Fibroblast of lung (primary cell): ENCODE results near the gene RGS7. TPM values are rescaled to one million over a fixed set of nuclear protein-coding genes. Genes with fewer than 3 reads are reported as not detected.

Experiments
- DNase-seq, 2 donors: peaks; one replicate each; pipeline versions ENCODE4 v3.0.0 to v3.0.0-alpha.2; 2010; ENCODE audit warnings: low read depth in 2 of 2
- H2AFZ ChIP-seq: 2 replicates; pipeline ENCODE4 v1.5.1; 2012; ENCODE audit warnings: low read length, control low read depth, inconsistent platforms
- H3K27ac ChIP-seq: 2 replicates; pipeline ENCODE4 v1.5.1; 2011; ENCODE audit warnings: low read length, control low read depth; ENCODE audit not compliant: insufficient read depth
- H3K27me3 ChIP-seq: 2 replicates; pipeline ENCODE4 v1.5.1; 2011; ENCODE audit warnings: mild to moderate bottlenecking, low read length; ENCODE audit not compliant: control insufficient read depth, insufficient read depth
- H3K36me3 ChIP-seq: 2 replicates; pipeline ENCODE4 v1.5.1; 2011; ENCODE audit warnings: low read length; ENCODE audit not compliant: control insufficient read depth, insufficient read depth
- H3K4me1 ChIP-seq: 2 replicates; pipeline ENCODE4 v1.5.1; 2011; ENCODE audit warnings: low read length; ENCODE audit not compliant: control insufficient read depth, insufficient read depth; ENCODE audit errors: extremely low read depth
- H3K4me2 ChIP-seq: 2 replicates; pipeline ENCODE4 v1.5.1; 2011; ENCODE audit warnings: low read length, control low read depth; ENCODE audit not compliant: insufficient read depth; ENCODE audit errors: extremely low read depth
- H3K4me3 ChIP-seq, 4 experiments: fragments of 200-600 bp in 1 of 4; sonication (generic) in 1 of 4; replicated peaks in 1 of 4; 2 replicates each; pipeline ENCODE4 v1.5.1; 2011 to 2016; ENCODE audit warnings: low read length in 4 of 4, low read depth in 3 of 4, mild to moderate bottlenecking in 3 of 4, control low read depth in 2 of 4, inconsistent platforms in 1 of 4, mixed read lengths in 1 of 4; ENCODE audit not compliant: insufficient read depth in 1 of 4; ENCODE audit errors: control extremely low read depth in 1 of 4
- H3K79me2 ChIP-seq: 2 replicates; pipeline ENCODE4 v1.5.1; 2012; ENCODE audit warnings: mild to moderate bottlenecking, low read length, inconsistent platforms; ENCODE audit not compliant: control insufficient read depth, insufficient read depth
- H3K9ac ChIP-seq: 2 replicates; pipeline ENCODE4 v1.5.1; 2011; ENCODE audit warnings: mild to moderate bottlenecking, low read length, control low read depth; ENCODE audit not compliant: insufficient read depth
- H3K9me3 ChIP-seq: 2 replicates; pipeline ENCODE4 v1.5.1; 2012; ENCODE audit warnings: low read depth, low read length; ENCODE audit not compliant: control insufficient read depth, insufficient read depth
- H4K20me1 ChIP-seq: 2 replicates; pipeline ENCODE4 v1.5.1; 2011; ENCODE audit warnings: low read length; ENCODE audit not compliant: control insufficient read depth, insufficient read depth; ENCODE audit errors: extremely low read depth
- CTCF ChIP-seq, 2 donors: IDR thresholded peaks in 1 of 2; conservative IDR thresholded peaks in 1 of 2; 1 replicate in 1 of 2; 2 replicates in 1 of 2; pipeline ENCODE4 v1.5.1; 2011 to 2012; ENCODE audit warnings: low read length in 2 of 2, control low read depth in 1 of 2, inconsistent platforms in 1 of 2, low read depth in 1 of 2, mild to moderate bottlenecking in 1 of 2
- EZH2 ChIP-seq: IDR thresholded peaks from 2 replicates; pipeline ENCODE4 v1.5.1; 2012; ENCODE audit warnings: low read length, control low read depth, mild to moderate bottlenecking; ENCODE audit errors: missing control alignments
- polyA plus RNA-seq, 2 donors: library from polyadenylated mRNA; depleted of rRNA in 1 of 2; stranded (reverse) in 1 of 2; unstranded in 1 of 2; fragments of >200 nt; gene quantifications; 2 replicates each; pipeline ENCODE4 v1.2.1, GENCODE V29; 2011 to 2012; ENCODE audit warnings: missing spikeins in 1 of 2
- total RNA-seq: library from RNA; depleted of rRNA; stranded (reverse); fragments of >200 nt; gene quantifications from 2 replicates; pipeline ENCODE4 v1.2.1, GENCODE V29; 2014

The RGS7 gene
- total and polyA plus RNA-seq, 2 donors (not counting 1 experiment from before 2014, with no cell fraction given), result 3.6 to 4.2 TPM

- no peak overlapping the region for H3K4me3 ChIP-seq
- no peak for DNase-seq
- no peaks in the 10 kb centered on the region for H3K4me1 ChIP-seq
- H3K9me3 ChIP-seq, result no peaks in the 10 kb centered on the region
- no peak overlapping the region for H3K9ac ChIP-seq
- no peaks in the 10 kb centered on the region for H3K36me3 ChIP-seq
- H3K27ac ChIP-seq, result no peak overlapping the region
- no peak overlapping the region for H3K4me2 ChIP-seq
- no peak overlapping the region for H2AFZ ChIP-seq
- H3K79me2 ChIP-seq, result no peaks in the 10 kb centered on the region
- no peaks in the 10 kb centered on the region for H4K20me1 ChIP-seq
- TF ChIP-seq EZH2 (no peak), CTCF (conservative IDR thresholded peaks at IDR 0.05 in 1 of 2, IDR thresholded peaks at IDR 0.05 in 1 of 2; ENCODE audit: low read depth in 1 of 2, low read length in 2 of 2) (no peak)
- no peaks in the 10 kb centered on the region for H3K27me3 ChIP-seq
Observed at GRCh38 chr1:240998441-240999015, 358.5 kb downstream of the RGS7 start.

GRCh38 chr1:240998024-240998423, 359.0 kb downstream of the RGS7 start:
- Histone ChIP-seq H4K20me1 (no peaks in the 10 kb centered on the region), H3K27me3 (no peaks in the 10 kb centered on the region), H3K9me3 (no peaks in the 10 kb centered on the region), H3K27ac (no peak overlapping the region), H3K36me3 (no peaks in the 10 kb centered on the region), H3K4me3 (no peak overlapping the region), H3K4me1 (no peaks in the 10 kb centered on the region), H2AFZ (no peak overlapping the region), H3K9ac (no peak overlapping the region), H3K79me2 (no peaks in the 10 kb centered on the region), H3K4me2 (no peak overlapping the region)
- DNase-seq, result peak in 1 of 2 donors; percentile 24
- TF ChIP-seq EZH2 (no peak), CTCF (conservative IDR thresholded peaks at IDR 0.05 in 1 of 2, IDR thresholded peaks at IDR 0.05 in 1 of 2; ENCODE audit: low read depth in 1 of 2, low read length in 2 of 2) (no peak)

- no peak for DNase-seq
- H4K20me1 ChIP-seq, result no peaks in the 10 kb centered on the region
- no peaks in the 10 kb centered on the region for H3K4me1 ChIP-seq
- no peaks in the 10 kb centered on the region for H3K9me3 ChIP-seq
- no peaks in the 10 kb centered on the region for H3K79me2 ChIP-seq
- no peaks in the 10 kb centered on the region for H3K36me3 ChIP-seq
- H3K27me3 ChIP-seq, result no peaks in the 10 kb centered on the region
- H3K4me3 ChIP-seq, result no peak overlapping the region
- TF ChIP-seq CTCF (conservative IDR thresholded peaks at IDR 0.05 in 1 of 2, IDR thresholded peaks at IDR 0.05 in 1 of 2; ENCODE audit: low read depth in 1 of 2, low read length in 2 of 2) (no peak), EZH2 (no peak)
- H3K9ac ChIP-seq, result no peak overlapping the region
- no peak overlapping the region for H3K27ac ChIP-seq
- no peak overlapping the region for H2AFZ ChIP-seq
- H3K4me2 ChIP-seq, result no peak overlapping the region
Observed at GRCh38 chr1:240993004-240993403, 364.0 kb downstream of the RGS7 start.
